Measurements from ENCODE around the gene CHTF18.
"Not testable (repeated sequence)": the region's sequence is repeated elsewhere in the genome, so short reads cannot be mapped to it uniquely, and the experiment has no call there.

The CHTF18 gene

DNA sequence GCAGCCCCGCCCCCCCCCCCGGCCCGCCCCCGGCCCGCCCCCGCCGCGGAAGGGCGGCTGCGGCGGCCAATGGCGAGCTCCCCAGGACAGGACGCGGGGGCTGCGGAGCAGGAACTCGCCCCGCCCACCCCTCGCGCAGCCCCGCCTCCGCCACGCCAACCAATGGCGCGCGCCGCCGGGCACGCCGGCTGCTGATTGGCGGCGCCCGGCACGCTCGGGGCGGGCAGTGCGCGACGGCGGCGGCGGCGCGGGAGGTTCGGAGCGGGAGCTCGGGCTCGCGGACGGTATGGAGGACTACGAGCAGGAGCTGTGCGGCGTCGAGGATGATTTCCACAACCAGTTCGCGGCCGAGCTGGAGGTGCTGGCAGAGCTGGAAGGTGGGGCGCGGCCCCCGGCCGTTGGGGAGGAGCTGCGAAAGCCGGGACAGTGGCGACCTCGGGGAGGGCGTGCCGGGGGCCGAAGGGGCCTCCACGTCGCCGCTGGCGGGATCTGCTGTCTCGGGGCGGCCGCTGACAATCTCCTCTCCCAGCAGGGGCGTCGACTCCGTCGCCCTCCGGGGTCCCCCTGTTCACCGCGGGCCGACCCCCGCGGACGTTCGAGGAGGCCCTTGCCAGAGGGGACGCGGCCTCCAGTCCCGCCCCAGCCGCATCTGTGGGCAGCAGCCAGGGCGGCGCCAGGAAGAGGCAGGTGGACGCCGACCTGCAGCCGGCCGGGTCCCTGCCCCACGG, at the start of gene CHTF18:
CHTF18 (plus strand) TSS at position 222 of the 728 bp plus-strand sequence; CDS start at position 287, 65 bp downstream.
- peak; percentile 88 for DNase-seq

DNA sequence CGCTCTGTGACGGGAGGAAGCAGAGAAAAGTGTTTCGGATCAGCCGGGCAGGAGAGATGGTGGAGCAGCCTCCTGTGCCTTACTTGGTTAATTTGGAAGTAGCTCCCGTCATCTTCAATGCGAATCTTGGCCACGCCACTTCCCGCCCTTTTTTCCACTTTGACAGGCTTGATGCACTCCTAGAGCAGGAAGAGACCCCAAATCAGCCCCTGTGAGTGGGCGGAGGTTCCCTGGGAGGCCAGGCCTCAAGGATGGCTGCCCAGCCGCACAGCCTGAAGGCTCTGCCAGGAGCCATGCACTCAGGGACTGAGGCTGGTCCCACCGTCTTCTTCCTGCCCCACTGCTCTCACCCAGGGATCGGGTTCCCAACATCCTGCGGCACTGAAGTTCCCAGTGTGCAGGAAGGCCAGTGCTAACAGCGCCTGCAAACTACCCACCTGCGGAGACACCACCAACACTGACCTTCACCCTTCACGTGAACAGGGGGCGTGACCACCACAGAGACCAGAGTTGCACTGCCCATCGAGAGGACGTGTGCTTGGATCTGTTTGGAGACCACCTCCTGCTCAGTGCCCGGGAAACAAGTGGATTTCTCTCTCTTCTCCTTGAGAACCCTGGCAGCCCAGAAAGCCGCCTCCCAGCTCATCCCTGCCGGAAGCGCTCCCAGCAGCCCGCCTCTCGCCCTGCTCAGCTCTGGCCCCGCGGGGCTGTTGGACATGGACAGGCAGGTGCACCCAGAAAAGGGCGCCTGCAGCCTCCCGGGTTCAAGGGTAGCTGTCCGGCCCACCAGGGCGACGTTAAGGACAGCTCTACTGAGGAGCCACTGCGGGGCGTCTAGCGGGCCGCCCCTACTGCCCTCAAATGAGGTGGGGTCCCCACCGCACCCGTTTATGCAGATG, 48.6 kb upstream of the CHTF18 start:
- DNase-seq: no peak

- no peak for DNase-seq
Measured at GRCh38 chr16:740459-740763, 48.0 kb upstream of the CHTF18 start.

DNA sequence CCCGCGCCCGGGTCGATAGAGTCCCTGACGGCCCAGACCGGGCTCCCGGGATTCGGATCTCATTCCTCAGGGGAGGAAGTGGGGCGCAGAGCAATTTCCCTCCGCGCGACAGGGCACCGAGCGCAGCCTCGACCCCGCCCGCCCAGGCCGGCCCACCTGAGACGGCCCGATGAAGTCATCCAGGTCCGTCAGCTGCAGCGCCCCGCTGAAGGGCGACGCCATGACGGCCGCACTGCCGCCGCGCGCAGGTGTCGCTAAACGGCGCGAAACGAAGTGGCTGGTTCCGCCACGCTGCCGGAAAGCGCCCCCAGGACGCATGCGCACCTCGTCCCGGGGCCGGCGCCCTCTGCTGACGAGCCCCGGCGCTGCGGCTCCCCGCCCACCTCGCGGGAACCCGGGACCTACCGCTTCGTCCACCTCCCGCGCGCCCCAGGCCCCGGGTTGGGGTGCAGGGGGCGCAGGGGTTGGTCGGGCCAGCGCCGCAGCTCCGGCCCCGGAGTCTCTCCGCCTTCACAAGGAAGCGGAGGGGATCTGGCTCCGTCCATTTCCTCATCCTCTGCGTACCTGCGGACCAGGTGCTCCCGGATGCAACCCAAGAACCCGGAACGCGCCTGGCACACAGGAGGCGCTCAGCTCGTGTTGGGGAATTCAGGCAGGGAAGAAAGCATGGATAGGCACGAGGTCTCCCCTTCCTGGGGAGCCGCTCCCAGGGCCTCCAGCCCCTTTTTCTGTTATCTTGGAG, 47.5 kb upstream of the CHTF18 start, which contains the start of gene CIAO3:
CIAO3 (minus strand) TSS at position 234 of the 742 bp plus-strand sequence; CDS start at position 222, 12 bp downstream.
- DNase-seq: peak; percentile 90

DNA sequence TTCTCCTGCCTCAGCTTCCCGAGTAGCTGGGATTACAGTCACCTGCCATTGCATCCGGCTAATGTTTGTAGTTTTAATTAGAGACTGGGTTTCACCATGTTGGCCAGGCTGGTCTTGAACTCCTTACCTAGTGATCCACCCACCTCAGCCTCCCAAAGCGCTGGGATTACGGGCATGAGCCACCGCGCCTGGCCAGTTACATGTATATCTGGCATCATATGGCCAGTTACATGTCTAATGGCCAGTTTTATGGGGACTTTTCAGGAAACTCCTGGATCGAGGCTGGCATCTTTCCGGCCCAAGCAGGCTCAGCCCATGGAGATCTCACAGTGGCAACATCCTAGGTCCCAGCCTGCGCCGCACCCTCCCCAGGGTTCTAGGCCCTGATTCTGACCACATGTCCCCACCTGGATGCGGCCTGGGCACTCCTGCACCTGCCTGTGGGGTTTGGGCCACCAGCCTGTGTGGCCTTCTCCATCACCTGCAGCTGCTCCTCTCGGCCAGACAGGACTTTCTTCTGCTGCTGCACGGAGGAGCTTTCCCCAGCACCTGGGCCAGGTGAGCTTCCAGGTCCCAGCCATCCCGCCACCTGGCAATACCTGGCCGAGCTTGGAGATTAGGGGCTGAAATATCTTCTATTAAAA, 46.3 kb upstream of the CHTF18 start:
- DNase-seq: no peak

DNA sequence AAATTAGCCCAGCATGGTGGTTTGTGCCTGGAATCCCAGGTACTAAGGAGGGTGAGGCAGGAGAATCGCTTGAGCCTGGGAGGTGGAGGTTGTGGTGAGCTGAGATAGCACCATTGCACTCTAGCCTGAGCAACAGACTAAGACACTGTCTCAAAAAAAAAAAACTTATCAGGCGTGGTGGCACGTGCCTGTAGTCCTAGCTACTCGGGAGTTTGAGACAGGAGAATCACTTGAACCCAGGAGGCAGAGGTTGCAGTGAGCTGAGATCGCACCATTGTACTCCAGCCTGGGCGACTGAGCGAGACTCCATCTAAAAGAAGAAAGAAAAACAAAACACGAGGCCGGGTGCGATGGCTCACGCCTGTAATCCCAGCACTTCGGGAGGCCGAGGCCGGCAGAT, 45.5 kb upstream of the CHTF18 start:
- not testable (repeated sequence) for DNase-seq

DNA sequence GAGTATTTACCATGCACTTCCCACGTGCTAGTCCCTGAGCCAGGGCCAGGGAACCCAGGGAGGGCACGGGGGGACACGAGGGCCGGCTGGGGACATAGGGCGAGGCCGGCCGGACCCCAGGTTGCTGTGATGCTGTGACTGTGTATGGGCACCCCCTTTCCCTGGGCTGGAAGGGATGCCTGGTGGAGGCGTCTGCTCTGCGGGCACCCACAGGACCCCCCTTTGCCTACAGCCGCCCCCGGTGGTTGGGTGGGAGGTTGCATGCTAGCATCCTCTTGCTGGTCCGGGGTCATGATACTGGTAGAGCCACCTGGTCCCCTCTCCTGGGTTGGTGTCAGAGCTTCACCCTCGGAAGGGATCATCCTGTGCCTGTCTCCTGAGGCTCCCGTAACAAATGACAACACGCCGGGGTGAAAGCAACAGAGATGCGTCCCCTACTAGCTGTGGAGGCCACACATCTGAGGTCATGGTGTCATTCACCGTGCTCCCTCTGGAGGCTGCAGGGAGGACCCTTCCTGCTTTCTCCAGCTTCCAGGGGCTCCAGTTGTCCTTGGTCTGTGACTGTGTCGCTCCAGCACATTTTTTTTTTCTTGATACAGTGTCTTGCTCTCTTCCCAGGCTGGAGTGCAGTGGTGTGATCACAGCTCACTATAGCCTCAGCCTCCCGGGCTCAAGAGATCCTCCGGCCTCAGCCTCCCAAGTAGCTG, 44.5 kb upstream of the CHTF18 start:
- no peak for DNase-seq

DNA sequence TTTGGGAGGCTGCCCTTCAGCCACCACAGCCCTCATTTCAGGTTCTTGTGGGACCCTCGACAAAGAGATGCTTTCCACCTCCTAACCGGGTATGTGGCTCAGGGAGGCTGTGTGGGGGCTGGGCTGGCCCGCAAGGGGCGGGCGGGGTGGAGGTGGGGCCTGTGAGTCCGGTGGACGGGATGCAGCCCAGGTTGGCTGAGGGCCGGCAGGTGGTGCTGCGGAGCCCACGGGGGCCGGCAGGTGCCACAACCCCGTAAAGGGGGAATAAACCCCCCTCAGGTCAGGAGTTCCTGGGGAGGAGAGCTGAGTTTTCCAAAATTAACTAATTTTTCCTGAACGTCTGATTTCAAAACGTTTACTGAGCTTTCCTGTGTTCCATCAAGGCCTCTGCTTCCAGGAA, 42.7 kb upstream of the CHTF18 start:
- no peak for DNase-seq

GRCh38 chr16:746637-747036, 41.8 kb upstream of the CHTF18 start:
- DNase-seq: no peak

GRCh38 chr16:747978-748746, 40.3 kb upstream of the CHTF18 start:
- DNase-seq: no peak

- DNase-seq: no peak
Measured at GRCh38 chr16:749010-749409, 39.4 kb upstream of the CHTF18 start.

GRCh38 chr16:750485-750884, 37.9 kb upstream of the CHTF18 start:
- no peak for DNase-seq

- no peak for DNase-seq
Measured at GRCh38 chr16:751152-752006, 37.0 kb upstream of the CHTF18 start.

DNA sequence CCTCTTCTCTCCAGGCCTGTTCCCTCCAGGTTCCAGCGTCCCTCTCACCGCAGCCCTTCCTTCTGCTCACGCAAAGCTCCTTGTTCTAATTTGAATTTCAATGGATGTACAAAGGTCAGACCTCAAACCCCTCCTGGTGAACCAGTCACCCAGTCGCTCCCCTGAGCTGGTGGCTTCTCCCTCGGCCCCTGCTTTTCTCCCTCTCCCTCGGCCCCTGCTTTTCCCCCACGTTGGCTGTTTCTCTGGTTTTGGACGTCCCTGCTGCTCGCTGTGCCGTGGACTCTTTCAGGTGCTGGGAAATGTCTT, 36.5 kb upstream of the CHTF18 start:
- no peak for DNase-seq

DNA sequence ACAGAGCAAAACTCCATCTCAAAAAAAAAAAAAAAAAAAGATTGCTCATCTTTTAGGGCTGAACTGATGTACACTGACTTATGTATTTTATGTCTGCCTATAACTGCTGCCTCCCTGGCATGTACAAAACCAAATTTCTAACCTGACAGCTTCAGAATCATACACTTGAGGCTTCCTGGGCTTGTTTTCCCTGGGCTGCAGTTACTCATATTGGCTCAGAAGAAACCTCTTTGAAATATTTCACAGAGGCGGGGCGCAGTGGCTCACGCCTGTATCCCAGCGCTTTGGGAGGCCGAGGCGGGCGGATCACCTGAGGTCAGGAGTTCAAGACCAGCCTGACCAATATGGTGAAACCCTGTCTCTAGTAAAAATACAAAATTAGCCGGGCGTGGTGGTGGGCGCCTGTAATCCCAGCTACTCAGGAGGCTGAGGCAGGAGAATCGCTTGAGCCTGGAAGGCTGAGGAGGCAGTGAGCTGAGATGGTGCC, 34.3 kb upstream of the CHTF18 start:
- DNase-seq: not testable (repeated sequence)

- DNase-seq: no peak
Measured at GRCh38 chr16:754656-755055, 33.8 kb upstream of the CHTF18 start.

- no peak for DNase-seq
Measured at GRCh38 chr16:756428-756827, 32.0 kb upstream of the CHTF18 start.

GRCh38 chr16:759110-759910, 29.1 kb upstream of the CHTF18 start:
- DNase-seq: no peak

GRCh38 chr16:760065-760464, 28.4 kb upstream of the CHTF18 start:
- no peak for DNase-seq
